ENCODE measurements around the gene PLCB4. TPM values are rescaled to one million over a fixed set of nuclear protein-coding genes. Genes with fewer than 3 reads are reported as not detected.

Gene PLCB4
- total RNA-seq, 2 donors from 2014 or later = not detected

DNA sequence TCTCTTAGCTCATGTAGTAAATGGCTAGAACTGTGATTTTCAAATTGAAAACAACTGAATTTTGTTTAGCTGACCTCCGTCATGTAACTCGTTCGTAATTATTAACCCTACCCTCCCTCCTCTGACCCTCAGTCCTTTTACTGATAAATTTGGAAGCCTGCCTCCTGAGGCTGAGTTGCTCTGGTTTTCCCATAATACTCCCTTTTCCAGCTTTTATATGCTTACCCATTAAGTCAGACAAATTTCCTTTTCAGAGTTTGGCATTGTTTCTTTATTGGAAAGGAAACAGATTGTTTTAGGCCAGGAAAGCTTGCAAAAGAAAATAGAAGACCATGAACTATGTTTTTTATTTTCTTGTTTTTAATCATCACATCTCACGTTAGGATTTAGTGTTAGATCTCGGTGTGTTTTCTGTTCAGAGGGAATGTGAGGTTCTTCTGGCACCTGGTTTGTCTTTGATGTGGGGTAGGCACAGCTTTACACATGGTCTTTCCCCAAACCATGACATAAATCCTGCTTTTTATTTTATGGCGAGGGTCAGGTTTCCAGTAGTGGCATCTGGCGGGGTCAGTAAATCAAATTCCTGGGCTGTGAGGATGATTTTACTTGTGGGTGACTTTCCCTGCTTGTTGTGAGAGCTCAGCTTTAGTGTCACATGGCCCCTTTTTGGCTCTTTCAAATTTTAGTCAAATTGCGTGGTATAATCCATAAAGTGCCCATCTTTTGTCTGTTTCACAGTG lies 24.5 kb downstream of the PLCB4 start:
- no peak overlapping the region for H3K4me3 Mint-ChIP-seq
- no peak overlapping the region for H3K27ac Mint-ChIP-seq
- H3K36me3 Mint-ChIP-seq (ENCODE audit: insufficient read depth in 2 of 2) = no peaks in the 10 kb centered on the region
- H3K4me1 Mint-ChIP-seq (ENCODE audit: low read depth) = no peaks in the 10 kb centered on the region
- ATAC-seq (replicated peaks in 1 of 2) (no peak), DNase-seq (no peak)
- no peaks in the 10 kb centered on the region for H3K9me3 Mint-ChIP-seq
- no peaks in the 10 kb centered on the region for H3K27me3 Mint-ChIP-seq (ENCODE audit: low read depth)

DNA sequence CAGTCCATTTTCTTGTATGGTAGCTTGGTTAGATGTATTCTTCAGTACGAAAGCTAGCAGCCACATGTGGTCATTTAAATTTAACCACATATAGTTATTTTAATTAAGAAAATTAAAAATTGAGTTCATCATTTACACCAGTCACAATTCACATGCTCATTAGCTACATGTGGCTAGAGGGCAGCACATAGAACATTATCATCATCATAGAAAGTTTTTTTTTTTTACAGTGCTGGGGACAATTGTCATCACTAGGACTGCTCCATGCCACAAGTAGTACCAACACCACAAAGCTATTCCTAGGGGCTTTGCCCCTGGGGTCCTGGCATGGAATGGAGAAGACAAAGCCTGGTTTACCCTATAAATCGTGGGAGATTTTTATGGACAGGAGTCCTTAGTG lies 30.5 kb downstream of the PLCB4 start:
- H3K9me3 Mint-ChIP-seq = no peaks in the 10 kb centered on the region
- no peaks in the 10 kb centered on the region for H3K27me3 Mint-ChIP-seq (ENCODE audit: low read depth)
- H3K36me3 Mint-ChIP-seq (ENCODE audit: insufficient read depth in 2 of 2) = no peaks in the 10 kb centered on the region
- DNase-seq (no peak), ATAC-seq (replicated peaks in 1 of 2) (no peak)
- no peak overlapping the region for H3K27ac Mint-ChIP-seq
- H3K4me1 Mint-ChIP-seq (ENCODE audit: low read depth) = no peaks in the 10 kb centered on the region
- no peak overlapping the region for H3K4me3 Mint-ChIP-seq

DNA sequence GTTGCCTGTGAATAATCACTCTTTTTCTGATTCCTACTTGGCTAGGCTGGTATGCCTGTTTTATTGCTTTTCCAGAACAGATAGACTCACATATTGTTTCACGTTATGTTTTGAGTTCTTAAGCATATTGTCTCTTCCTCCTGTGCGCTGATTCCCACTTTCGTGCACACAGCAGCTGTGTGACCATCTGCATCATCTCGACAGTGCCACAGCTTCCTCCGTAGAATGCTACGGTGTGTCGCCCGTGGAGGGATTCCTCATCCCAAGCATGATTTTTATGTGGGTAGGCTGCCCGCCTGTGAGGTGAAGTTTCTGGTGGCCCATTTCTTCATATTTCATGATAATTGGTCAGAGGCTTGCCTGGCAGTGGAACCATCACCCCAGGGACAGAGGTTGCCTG lies 31.8 kb downstream of the PLCB4 start:
- H3K4me1 Mint-ChIP-seq (ENCODE audit: low read depth) = no peaks in the 10 kb centered on the region
- DNase-seq (no peak), ATAC-seq (replicated peaks in 1 of 2) (no peak)
- no peak overlapping the region for H3K27ac Mint-ChIP-seq
- no peaks in the 10 kb centered on the region for H3K36me3 Mint-ChIP-seq (ENCODE audit: insufficient read depth in 2 of 2)
- H3K4me3 Mint-ChIP-seq = no peak overlapping the region
- no peaks in the 10 kb centered on the region for H3K27me3 Mint-ChIP-seq (ENCODE audit: low read depth)
- H3K9me3 Mint-ChIP-seq = no peaks in the 10 kb centered on the region

DNA sequence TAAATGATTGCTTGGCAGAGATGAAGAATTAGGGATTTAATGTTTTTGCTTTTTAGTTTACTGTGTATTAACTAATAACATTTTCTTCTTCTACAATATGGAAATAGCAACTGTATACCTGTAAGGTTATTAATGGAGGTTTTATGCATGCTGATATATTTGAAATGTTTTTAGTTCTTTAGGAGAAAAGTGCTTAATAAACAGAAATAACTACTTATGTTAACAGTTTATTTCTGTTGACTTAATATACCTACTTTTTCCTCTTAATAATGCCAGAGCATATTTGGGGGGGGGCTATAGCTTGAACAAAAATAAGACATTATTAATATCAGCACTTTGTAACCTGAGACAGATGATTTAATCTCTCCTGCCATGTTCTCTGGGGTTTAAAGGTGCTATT lies 33.6 kb downstream of the PLCB4 start:
- ATAC-seq (replicated peaks in 1 of 2) (no peak), DNase-seq (no peak)
- Mint-ChIP-seq H3K4me3 (no peak overlapping the region), H3K9me3 (no peaks in the 10 kb centered on the region), H3K27ac (no peak overlapping the region), H3K4me1 (ENCODE audit: low read depth) (no peaks in the 10 kb centered on the region), H3K36me3 (ENCODE audit: insufficient read depth in 2 of 2) (no peaks in the 10 kb centered on the region), H3K27me3 (ENCODE audit: low read depth) (no peaks in the 10 kb centered on the region)

DNA sequence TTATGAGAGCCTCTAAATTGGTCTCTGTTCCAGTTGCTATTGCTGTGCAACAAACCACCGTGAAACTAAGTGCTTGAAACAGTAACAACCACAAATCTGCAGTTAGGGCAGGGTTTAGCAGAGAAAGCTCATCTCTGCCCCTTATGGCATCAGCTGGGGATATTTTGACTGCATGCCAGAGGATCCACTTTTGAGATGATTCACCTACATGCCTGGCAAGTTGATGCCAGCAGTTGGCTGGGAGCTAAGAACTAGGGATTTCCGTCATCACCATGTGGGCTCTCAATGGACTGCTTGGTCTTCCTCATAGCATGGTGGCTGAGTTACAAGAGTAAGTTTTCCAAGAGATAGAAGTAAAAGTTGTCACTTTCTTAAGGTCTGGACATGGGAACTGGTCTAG lies 35.1 kb downstream of the PLCB4 start:
- ATAC-seq (replicated peaks in 1 of 2) = no peak
- H3K27ac Mint-ChIP-seq = no peak overlapping the region
- no peaks in the 10 kb centered on the region for H3K4me1 Mint-ChIP-seq (ENCODE audit: low read depth)

DNA sequence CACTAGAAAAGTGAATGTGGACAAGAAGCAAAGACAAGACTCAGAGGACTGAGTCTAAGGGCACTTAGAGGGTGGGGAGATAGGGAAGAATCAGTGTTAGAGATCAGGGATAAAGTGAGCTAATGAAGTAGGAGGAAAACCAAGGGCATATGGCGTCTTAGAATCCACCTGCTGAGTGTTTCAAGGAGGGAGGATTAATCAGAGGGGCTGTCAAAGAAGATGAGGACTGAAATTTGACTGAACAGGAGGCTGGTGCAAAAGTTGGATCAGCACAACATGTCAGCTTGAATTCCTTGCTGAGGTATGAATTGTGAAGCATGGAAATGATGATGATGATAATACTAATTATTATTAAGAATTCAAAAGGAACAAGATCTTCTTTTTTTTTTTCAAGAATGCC lies 39.4 kb downstream of the PLCB4 start:
- no peaks in the 10 kb centered on the region for H3K9me3 Mint-ChIP-seq
- no peak for ATAC-seq (replicated peaks in 1 of 2)
- H3K27ac Mint-ChIP-seq = no peak overlapping the region
- no peaks in the 10 kb centered on the region for H3K27me3 Mint-ChIP-seq (ENCODE audit: low read depth)
- no peaks in the 10 kb centered on the region for H3K36me3 Mint-ChIP-seq (ENCODE audit: insufficient read depth in 2 of 2)
- H3K4me3 Mint-ChIP-seq = no peak overlapping the region
- H3K4me1 Mint-ChIP-seq (ENCODE audit: low read depth) = no peaks in the 10 kb centered on the region
- DNase-seq = no peak

More for the DNA sequence above, 35.1 kb downstream of the PLCB4 start:
- no peak overlapping the region for H3K4me3 Mint-ChIP-seq
- no peaks in the 10 kb centered on the region for H3K9me3 Mint-ChIP-seq
- H3K36me3 Mint-ChIP-seq (ENCODE audit: insufficient read depth in 2 of 2) = no peaks in the 10 kb centered on the region
- H3K27me3 Mint-ChIP-seq (ENCODE audit: low read depth) = no peaks in the 10 kb centered on the region
- no peak for DNase-seq

DNA sequence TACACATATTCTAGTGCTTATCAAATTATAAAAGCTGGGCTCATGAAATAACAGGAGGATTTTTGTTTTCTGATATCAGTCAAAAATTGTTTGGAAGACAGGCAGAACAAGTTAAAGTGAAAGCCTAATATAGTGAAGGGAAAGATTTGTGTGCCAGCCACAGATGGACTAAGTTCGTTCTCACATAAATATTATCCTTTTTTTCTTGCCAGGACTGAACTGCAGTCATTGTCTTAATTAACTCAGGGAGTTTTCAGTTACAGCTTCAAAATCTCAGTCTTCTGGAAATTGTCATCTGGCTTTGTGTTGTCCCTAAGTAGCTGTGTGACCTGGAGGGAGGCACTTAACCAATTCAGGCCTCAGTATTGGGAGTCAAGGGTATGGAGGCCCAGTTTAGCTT lies 40.7 kb downstream of the PLCB4 start:
- no peaks in the 10 kb centered on the region for H3K27me3 Mint-ChIP-seq (ENCODE audit: low read depth)
- no peak overlapping the region for H3K4me3 Mint-ChIP-seq
- H3K9me3 Mint-ChIP-seq = no peaks in the 10 kb centered on the region
- no peak overlapping the region for H3K27ac Mint-ChIP-seq
- ATAC-seq (replicated peaks in 1 of 2) (no peak), DNase-seq (no peak)
- H3K4me1 Mint-ChIP-seq (ENCODE audit: low read depth) = no peaks in the 10 kb centered on the region
- no peaks in the 10 kb centered on the region for H3K36me3 Mint-ChIP-seq (ENCODE audit: insufficient read depth in 2 of 2)

DNA sequence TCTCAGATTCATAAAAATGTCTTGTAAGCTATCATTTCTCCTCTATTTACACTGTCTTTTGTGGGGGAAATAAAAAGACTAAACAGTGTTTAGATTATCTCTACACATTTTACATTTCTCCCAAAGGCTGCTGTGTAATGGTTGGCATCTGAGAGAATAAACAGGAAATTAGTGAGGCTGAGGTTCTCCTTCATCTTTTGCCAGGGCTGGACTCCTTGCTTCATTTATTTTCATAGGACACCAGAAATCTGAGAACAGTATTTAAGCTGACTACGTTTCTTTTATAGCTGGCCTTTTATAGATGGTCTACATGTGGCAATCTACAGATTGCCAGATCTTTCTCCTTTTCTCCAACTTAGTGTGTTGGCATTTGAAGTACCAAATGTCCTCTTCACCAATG lies 41.5 kb downstream of the PLCB4 start:
- Mint-ChIP-seq H3K4me3 (no peak overlapping the region), H3K4me1 (ENCODE audit: low read depth) (no peaks in the 10 kb centered on the region), H3K9me3 (no peaks in the 10 kb centered on the region), H3K27ac (no peak overlapping the region), H3K36me3 (ENCODE audit: insufficient read depth in 2 of 2) (no peaks in the 10 kb centered on the region), H3K27me3 (ENCODE audit: low read depth) (no peaks in the 10 kb centered on the region)
- no peak for ATAC-seq (replicated peaks in 1 of 2)
- no peak for DNase-seq

DNA sequence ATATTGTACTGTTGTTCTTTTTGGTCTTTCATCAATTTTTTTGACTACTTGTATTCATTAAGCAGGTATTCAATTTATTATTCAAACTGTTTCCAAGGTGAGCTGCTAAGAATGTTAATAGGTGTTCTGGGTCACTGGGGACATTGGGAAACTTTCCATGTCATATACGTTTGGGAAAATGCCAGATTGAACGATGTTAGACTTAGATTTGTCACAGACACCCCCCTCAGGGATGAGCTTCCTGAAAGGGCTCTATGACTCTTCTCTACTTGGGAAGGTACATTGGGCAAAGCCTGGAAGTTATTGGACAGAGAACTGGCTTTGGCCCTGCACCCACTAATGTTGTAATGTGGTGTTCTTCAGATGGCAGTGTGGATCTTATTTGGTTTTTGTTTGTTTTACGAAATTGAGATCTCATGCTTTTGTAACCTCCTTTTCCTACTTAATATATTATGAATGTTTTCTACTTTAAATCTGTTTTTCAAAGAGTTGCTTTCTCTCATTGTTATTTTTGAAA lies 42.1 kb downstream of the PLCB4 start:
- Mint-ChIP-seq H3K27me3 (ENCODE audit: low read depth) (no peaks in the 10 kb centered on the region), H3K9me3 (no peaks in the 10 kb centered on the region), H3K4me1 (ENCODE audit: low read depth) (no peaks in the 10 kb centered on the region), H3K27ac (no peak overlapping the region), H3K4me3 (no peak overlapping the region), H3K36me3 (ENCODE audit: insufficient read depth in 2 of 2) (no peaks in the 10 kb centered on the region)
- DNase-seq (no peak), ATAC-seq (replicated peaks in 1 of 2) (no peak)

DNA sequence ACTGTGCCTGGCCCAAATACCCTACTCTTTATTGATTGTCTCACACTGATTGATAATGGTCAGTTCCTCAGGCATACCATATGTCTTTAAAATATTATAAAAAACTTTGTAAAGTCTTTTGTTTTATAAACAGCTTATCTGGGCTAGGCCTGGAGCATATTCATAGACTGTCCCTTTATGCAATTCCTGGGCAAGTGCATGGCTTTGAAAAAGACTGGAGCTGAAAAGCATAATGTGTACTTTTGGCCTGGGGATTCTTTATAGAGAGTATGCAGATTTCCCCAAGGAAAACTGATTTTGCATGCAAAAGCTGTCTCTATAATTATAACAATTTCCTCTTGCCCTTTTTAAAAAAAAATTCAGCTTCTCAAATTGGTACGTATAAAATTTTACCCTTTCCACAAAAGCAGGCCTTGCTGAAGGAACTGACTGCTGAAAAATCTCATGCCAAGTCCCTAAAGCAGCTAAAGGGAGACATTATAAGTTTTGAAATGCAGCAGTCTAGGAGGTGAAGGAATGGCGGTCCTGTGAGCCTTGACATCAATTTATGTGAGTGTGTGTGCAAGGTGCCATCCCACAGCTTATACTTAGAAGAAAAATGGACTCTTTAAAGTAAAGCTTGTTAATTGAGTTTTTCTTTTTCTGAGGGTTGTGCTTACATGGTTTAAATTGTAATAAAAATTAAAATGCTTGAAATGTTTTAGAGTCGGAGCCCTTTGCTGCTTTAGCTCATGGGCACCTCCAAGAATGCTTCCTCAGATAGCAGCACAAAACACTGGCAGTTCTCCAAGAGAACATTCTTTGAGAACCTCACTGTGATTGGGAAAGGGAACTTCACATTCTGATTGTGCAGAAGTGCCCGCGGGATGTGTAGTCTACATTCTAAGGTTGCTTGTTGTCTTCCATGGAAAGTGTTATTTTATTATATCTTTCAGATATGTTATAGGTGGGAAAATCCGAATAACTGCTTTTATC lies 43.9 kb downstream of the PLCB4 start:
- no peak overlapping the region for H3K27ac Mint-ChIP-seq
- DNase-seq = no peak
- H3K9me3 Mint-ChIP-seq = peaks cover 0 to 3% of the 10 kb centered on the region in 2 donors
- H3K27me3 Mint-ChIP-seq (ENCODE audit: low read depth) = no peaks in the 10 kb centered on the region
- ATAC-seq (replicated peaks in 1 of 2) = no peak
- H3K36me3 Mint-ChIP-seq (ENCODE audit: insufficient read depth in 2 of 2) = no peaks in the 10 kb centered on the region
- H3K4me3 Mint-ChIP-seq = no peak overlapping the region
- no peaks in the 10 kb centered on the region for H3K4me1 Mint-ChIP-seq (ENCODE audit: low read depth)

DNA sequence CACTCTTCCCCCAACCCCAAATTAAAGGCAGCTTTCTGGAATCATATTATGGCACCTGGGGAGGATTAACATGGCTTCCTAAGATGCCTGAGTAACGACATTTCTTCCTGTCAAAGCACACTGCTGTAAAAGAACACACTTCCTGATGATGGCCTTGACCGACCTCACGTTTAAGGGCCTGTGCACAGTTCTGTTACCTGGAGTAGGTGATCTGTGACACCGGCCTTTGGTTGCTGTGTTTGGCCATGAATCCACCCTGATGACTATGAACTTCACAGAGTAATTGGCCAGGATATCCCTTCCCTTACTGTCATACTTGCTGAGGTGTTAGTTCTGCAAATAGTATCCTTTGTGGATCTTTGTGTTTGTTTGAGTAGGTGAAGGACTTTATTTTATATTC lies 45.8 kb downstream of the PLCB4 start:
- no peak overlapping the region for H3K4me3 Mint-ChIP-seq
- DNase-seq (no peak), ATAC-seq (replicated peaks in 1 of 2) (no peak)
- no peaks in the 10 kb centered on the region for H3K27me3 Mint-ChIP-seq (ENCODE audit: low read depth)
- no peaks in the 10 kb centered on the region for H3K4me1 Mint-ChIP-seq (ENCODE audit: low read depth)
- no peak overlapping the region for H3K27ac Mint-ChIP-seq
- no peaks in the 10 kb centered on the region for H3K36me3 Mint-ChIP-seq (ENCODE audit: insufficient read depth in 2 of 2)
- H3K9me3 Mint-ChIP-seq = peaks cover 0 to 3% of the 10 kb centered on the region in 2 donors

DNA sequence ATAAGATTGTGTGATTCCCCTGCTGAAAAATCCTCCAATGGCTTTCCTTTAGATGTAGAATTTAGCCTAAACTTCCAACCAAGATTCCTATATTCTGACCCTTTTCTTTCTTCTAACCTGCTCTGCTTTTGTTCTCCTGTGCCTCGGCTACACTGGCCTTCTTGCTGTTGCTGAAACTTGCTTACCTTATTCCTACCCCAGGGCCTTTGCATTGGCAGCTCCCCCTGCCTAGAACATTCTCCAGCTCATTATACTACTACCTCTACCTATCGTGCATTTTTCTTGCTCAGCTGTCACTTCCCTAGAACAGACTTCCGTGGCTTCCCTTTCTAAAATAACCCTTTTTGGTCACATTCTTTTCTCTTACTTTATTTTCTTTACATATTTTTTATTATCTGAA lies 48.7 kb downstream of the PLCB4 start:
- no peaks in the 10 kb centered on the region for H3K36me3 Mint-ChIP-seq (ENCODE audit: insufficient read depth in 2 of 2)
- H3K27ac Mint-ChIP-seq = no peak overlapping the region
- H3K4me3 Mint-ChIP-seq = no peak overlapping the region
- no peaks in the 10 kb centered on the region for H3K27me3 Mint-ChIP-seq (ENCODE audit: low read depth)
- ATAC-seq (replicated peaks in 1 of 2) (no peak), DNase-seq (no peak)
- H3K4me1 Mint-ChIP-seq (ENCODE audit: low read depth) = no peaks in the 10 kb centered on the region
- H3K9me3 Mint-ChIP-seq = peaks cover 0 to 4% of the 10 kb centered on the region in 2 donors

DNA sequence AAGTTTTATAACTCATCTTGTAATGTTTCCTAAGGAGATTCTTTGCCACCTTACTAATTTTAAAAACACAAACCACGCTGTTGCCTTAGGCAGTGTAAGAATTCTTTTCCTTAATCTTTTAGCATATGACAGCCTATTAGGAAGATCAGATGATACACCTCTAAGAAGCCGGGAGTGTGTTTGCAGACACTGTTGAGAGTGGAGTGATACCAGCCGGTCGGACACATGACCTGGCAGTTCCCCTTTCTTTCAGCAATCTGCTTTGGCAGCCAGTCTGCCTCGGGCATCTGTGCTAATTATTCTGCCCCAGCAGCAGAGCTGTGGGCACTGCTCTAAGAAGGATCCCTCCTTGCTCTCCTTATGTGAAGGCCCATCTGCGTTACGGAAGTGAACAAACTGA lies 50.9 kb downstream of the PLCB4 start:
- peaks cover 0 to 4% of the 10 kb centered on the region in 2 donors for H3K9me3 Mint-ChIP-seq
- H3K4me3 Mint-ChIP-seq = no peak overlapping the region
- DNase-seq = no peak
- no peaks in the 10 kb centered on the region for H3K27me3 Mint-ChIP-seq (ENCODE audit: low read depth)
- ATAC-seq (replicated peaks in 1 of 2) = no peak
- H3K4me1 Mint-ChIP-seq (ENCODE audit: low read depth) = no peaks in the 10 kb centered on the region
- H3K27ac Mint-ChIP-seq = no peak overlapping the region
- no peaks in the 10 kb centered on the region for H3K36me3 Mint-ChIP-seq (ENCODE audit: insufficient read depth in 2 of 2)

All from activated T-cell treated with anti-CD3 and anti-CD28 coated beads, Interleukin-2, amount 50 U/mL, for 72 hours (primary cell).